GM12878 (cell line): ENCODE data around the gene AFF1. TPM values are rescaled to one million over a fixed set of nuclear protein-coding genes. Genes with fewer than 3 reads are reported as not detected.

Source experiments
- ATAC-seq: fragments of 200-7000 bp; cut with Tn5 transposase; 3 replicates; pipeline ENCODE4 v1.9.1; 2020; ENCODE audit warnings: mild to moderate bottlenecking, moderate library complexity
- BruUV-seq: library from RNA; stranded (reverse); fragments of 400-500 nt; replicated peaks from 2 replicates; lab custom pipeline; 2021; lab: Mats Ljungman, UMichigan
- CTCF ChIA-PET: fragments of 300-600 bp; sonication (Branson Sonifier 250); formaldehyde crosslinking; extraction: SDS; loops from one replicate; lab custom pipeline; 2021; ENCODE audit warnings: inconsistent platforms; lab: Yijun Ruan, JAX
- POLR2A ChIA-PET: fragments of 350-600 bp; formaldehyde crosslinking; extraction: SDS; loops from one replicate; lab custom pipeline; 2021; ENCODE audit warnings: inconsistent platforms; lab: Charles Lee
- RAD21 ChIA-PET: fragments of 300-600 bp; sonication (Branson Sonifier 250); formaldehyde crosslinking; loops from one replicate; lab custom pipeline; 2023; ENCODE audit warnings: antibody characterized with exemption; ENCODE audit not compliant: unreplicated experiment; lab: Charles Lee
- SMC1A ChIA-PET: fragments of 300-600 bp; sonication (Branson Sonifier 250); formaldehyde crosslinking; loops from one replicate; lab custom pipeline; 2023; ENCODE audit not compliant: unreplicated experiment, uncharacterized antibody; lab: Charles Lee
- DNase-seq: peaks from one replicate; pipeline ENCODE4 v3.0.0-alpha.2; 2011; ENCODE audit warnings: low read depth, low spot score
- FAIRE-seq: peaks from 3 replicates; lab custom pipeline; 2011; peaks lifted over from hg19 to GRCh38; lab: Jason Lieb, UNC
- H2AFZ ChIP-seq: 2 replicates; pipeline ENCODE4 v1.6.0; 2011; ENCODE audit warnings: low read depth, low read length, control low read depth; ENCODE audit not compliant: control insufficient read depth
- H3K27ac ChIP-seq: 2 replicates; pipeline ENCODE4 v1.5.1; 2011; ENCODE audit warnings: control low read depth; ENCODE audit not compliant: control insufficient read depth, insufficient read depth
- H3K27me3 ChIP-seq, 2 experiments: replicated peaks in 1 of 2; 2 replicates each; pipeline versions ENCODE4 v1.6.0 to v1.6.1; 2011; ENCODE audit warnings: low read length in 1 of 2; ENCODE audit not compliant: control insufficient read depth in 2 of 2, insufficient read depth in 2 of 2
- H3K36me3 ChIP-seq, 2 experiments: 2 replicates each; pipeline ENCODE4 v1.5.1; 2011; ENCODE audit warnings: low read length in 1 of 2; ENCODE audit not compliant: control insufficient read depth in 2 of 2, insufficient read depth in 2 of 2
- H3K4me1 ChIP-seq: 2 replicates; pipeline ENCODE4 v1.6.1; 2011; ENCODE audit warnings: mild to moderate bottlenecking, low read length, moderate library complexity, mixed read lengths; ENCODE audit not compliant: control insufficient read depth, insufficient read depth
- H3K4me2 ChIP-seq: 2 replicates; pipeline ENCODE4 v1.6.0; 2011; ENCODE audit warnings: control low read depth; ENCODE audit not compliant: control insufficient read depth, insufficient read depth
- H3K4me3 ChIP-seq: fragments of 200-600 bp; sonication (generic); 2 replicates; pipeline ENCODE4 v1.5.1; 2016
- H3K79me2 ChIP-seq: 2 replicates; pipeline ENCODE4 v1.6.0; 2011; ENCODE audit warnings: low read length; ENCODE audit not compliant: control insufficient read depth, insufficient read depth
- H3K9ac ChIP-seq: 2 replicates; pipeline ENCODE4 v1.8.0; 2011; ENCODE audit warnings: low read length, control low read depth, mixed read lengths; ENCODE audit not compliant: control insufficient read depth, insufficient read depth
- H3K9me3 ChIP-seq: replicated peaks from 3 replicates; pipeline ENCODE4 v1.5.1; 2011; ENCODE audit warnings: mild to moderate bottlenecking, low read length; ENCODE audit not compliant: control insufficient read depth, insufficient read depth
- H4K20me1 ChIP-seq: 2 replicates; pipeline ENCODE4 v1.6.0; 2011; ENCODE audit not compliant: control insufficient read depth, insufficient read depth
- CREM ChIP-seq: IDR thresholded peaks from 2 replicates; pipeline ENCODE4 v1.6.1; 2014; ENCODE audit warnings: antibody characterized with exemption, low read depth
- MYB ChIP-seq: fragments of 150-350 bp; IDR thresholded peaks from 2 replicates; pipeline ENCODE4 v1.6.1; 2014; ENCODE audit warnings: mild to moderate bottlenecking, low read depth, low read length, borderline replicate concordance
- NFYA ChIP-seq: IDR thresholded peaks from 2 replicates; pipeline ENCODE4 v1.6.1; 2011; ENCODE audit warnings: low read depth, mild to moderate bottlenecking, low read length, improper control_type of control experiment, borderline replicate concordance
- RAD21 ChIP-seq: IDR thresholded peaks from 2 replicates; pipeline ENCODE4 v1.6.1; 2011; ENCODE audit warnings: mild to moderate bottlenecking, low read depth, low read length, moderate library complexity; ENCODE audit not compliant: insufficient read depth
- SMAD1 ChIP-seq: fragments of 450-650 bp; IDR thresholded peaks from 2 replicates; pipeline ENCODE4 v1.6.1; 2018; ENCODE audit warnings: mild to moderate bottlenecking, low read depth; ENCODE audit not compliant: partially characterized antibody
- SMC3 ChIP-seq: IDR thresholded peaks from 2 replicates; pipeline ENCODE4 v1.6.1; 2011; ENCODE audit warnings: low read length, improper control_type of control experiment, borderline replicate concordance
- WGBS: methylation state at CpG from one replicate; pipeline ENCODE4 v1.1.6; 2016; ENCODE audit warnings: low lambda C conversion rate; ENCODE audit not compliant: insufficient replicate concordance, insufficient coverage; ENCODE audit errors: missing lambda C conversion rate; 5-methylcytosine and 5-hydroxymethylcytosine counted together
- in situ Hi-C: fragments of 300-500 bp; cut with MboI; formaldehyde crosslinking; loops from 9 replicates; pipeline ENCODE4 v1.14.3; 2018; ENCODE audit warnings: mixed read lengths
- intact Hi-C: fragments of 100-400 bp; cut with micrococcal nuclease; formaldehyde crosslinking; loops from one replicate; pipeline ENCODE4 v1.14.2; 2022; ENCODE audit not compliant: unreplicated experiment
- polyA plus RNA-seq, 11 experiments: library from polyadenylated mRNA; depleted of rRNA in 4 of 11; unstranded in 6 of 11; stranded (reverse) in 5 of 11; fragments of >200 nt; fragmentation: Nextera tagmentation in 4 of 11; fragmentation: Illumina TruSeq in 1 of 11; extraction: Ambion mirVana in 4 of 11; extraction: Trizol in 1 of 11; gene quantifications; 1 replicate in 1 of 11; 2 replicates in 10 of 11; pipeline versions ENCODE4 v1.2.1 to v1.2.3, GENCODE V29; 2011 to 2016; ENCODE audit warnings: inconsistent platforms in 2 of 11, missing spikeins in 2 of 11, low read depth in 1 of 11
- total RNA-seq, 4 experiments: library from RNA; depleted of rRNA in 3 of 4; stranded (reverse); fragments of >200 nt in 3 of 4; fragmentation: Illumina TruSeq in 1 of 4; extraction: Trizol in 1 of 4; gene quantifications; 2 replicates each; pipeline versions ENCODE4 v1.2.1 to v1.2.3, GENCODE V29; 2013 to 2021
- TF ChIP-seq, protein P1 (sequence below), 3 experiments: IDR thresholded peaks in 2 of 3; conservative IDR thresholded peaks in 1 of 3; 2 replicates each; pipeline ENCODE4 v1.5.1; 2011; ENCODE audit warnings: low read depth in 3 of 3, low read length in 3 of 3, mild to moderate bottlenecking in 3 of 3, control low read depth in 2 of 3, moderate library complexity in 2 of 3, inconsistent platforms in 1 of 3, mixed read lengths in 1 of 3; ENCODE audit not compliant: control insufficient read depth in 2 of 3, insufficient read depth in 1 of 3; ENCODE audit errors: extremely low read depth in 1 of 3

AFF1 gene
- total and polyA plus RNA-seq, 10 of the 15 experiments (the other 5 are each of a cell fraction or from before 2014, with no cell fraction given), result 3.5 to 56.1 (median 21.5) TPM

DNA sequence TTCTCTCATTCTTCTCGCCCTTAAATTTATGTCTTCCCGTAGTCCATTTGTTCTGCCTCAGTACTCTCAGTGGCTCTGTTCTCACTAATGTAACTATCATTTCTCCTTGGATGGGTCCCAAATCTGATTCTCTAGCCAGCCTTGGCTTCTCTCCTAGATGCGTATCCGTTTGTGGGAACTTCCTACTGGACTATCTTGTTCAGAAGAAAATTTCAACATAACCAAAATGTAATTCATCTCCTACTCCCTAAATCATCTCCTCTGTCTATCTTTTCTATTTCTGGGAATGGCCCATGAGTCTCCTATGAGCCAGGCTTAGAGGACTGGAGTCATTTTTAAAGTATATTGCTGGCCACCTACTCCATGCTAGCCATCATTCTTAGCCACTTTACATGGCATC, 38.2 kb upstream of the AFF1 start:
- H3K9ac ChIP-seq, result no peak overlapping the region
- no peak for DNase-seq
- no peak for FAIRE-seq
- POLR2A ChIA-PET, result interaction anchor here (0.7 kb wide), 1 partner anchor 149 kb away, joined by 3 read pairs; no protein-coding TSS in a partner anchor
- RAD21 ChIA-PET, result interaction anchor here (1.4 to 2.0 kb wide), 4 partner anchors 254 to 400 kb away, joined by 4 to 17 read pairs (median 12); no protein-coding TSS in a partner anchor
- SMC1A ChIA-PET, result interaction anchor here (1.4 to 6.1 kb wide), 2 partner anchors 397 to 401 kb away, joined by 18 to 75 read pairs; no protein-coding TSS in a partner anchor
- no peaks in the 10 kb centered on the region for H3K9me3 ChIP-seq
- in situ Hi-C loops, result loop anchor here (5.0 kb wide), 1 partner anchor 399 kb away; no protein-coding TSS in a partner anchor
- no peaks in the 10 kb centered on the region for H3K79me2 ChIP-seq
- no peaks in the 10 kb centered on the region for H3K27me3 ChIP-seq
- H3K27ac ChIP-seq, result no peak overlapping the region
- no peak overlapping the region for H2AFZ ChIP-seq
- 70% methylated on average over 4 of the region's 4 CpGs for WGBS
- no peak overlapping the region for H3K4me3 ChIP-seq
- no TSS peak for BruUV-seq
- no peak for TF ChIP-seq MYB
- no peak for TF ChIP-seq NFYA
- no peak for TF ChIP-seq SMAD1
- no peak overlapping the region for H3K4me2 ChIP-seq
- CTCF ChIA-PET, result interaction anchor here (0.7 to 11.3 kb wide), 4 partner anchors 339 to 630 kb away, joined by 3 to 207 read pairs (median 12); no protein-coding TSS in a partner anchor
- no peaks in the 10 kb centered on the region for H3K4me1 ChIP-seq
- H3K36me3 ChIP-seq, result no peaks in the 10 kb centered on the region
- intact Hi-C loops, result loop anchor here (10.0 kb wide), 1 partner anchor 852 kb away; no protein-coding TSS in a partner anchor
- no peaks in the 10 kb centered on the region for H4K20me1 ChIP-seq
- ATAC-seq, result no peak

DNA sequence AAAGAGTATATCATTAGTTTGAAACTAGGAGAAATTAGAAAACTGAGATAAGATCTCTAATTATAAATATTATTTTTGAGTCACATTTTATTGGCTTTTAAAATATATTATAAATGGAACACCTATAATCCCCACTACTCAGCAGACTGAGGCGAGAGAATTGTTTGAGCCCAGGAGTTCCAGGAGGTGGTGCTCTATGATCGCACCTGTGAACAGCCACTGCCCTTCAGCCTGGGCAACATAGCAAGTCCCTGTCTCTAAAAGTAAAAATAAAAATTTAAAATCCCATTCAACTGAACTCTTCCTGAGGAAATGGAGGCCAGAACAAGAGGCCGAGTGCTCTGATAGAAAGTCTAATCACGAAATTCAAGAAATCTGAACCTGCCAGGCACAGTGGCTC, 36.2 kb upstream of the AFF1 start:
- DNase-seq (no peak), ATAC-seq (peak; percentile 57; the same call in 2 of the 3 replicates), FAIRE-seq (no peak)
- Histone ChIP-seq H3K27me3 (no peaks in the 10 kb centered on the region), H3K4me3 (no peak overlapping the region), H3K36me3 (no peaks in the 10 kb centered on the region), H3K4me2 (no peak overlapping the region), H4K20me1 (no peaks in the 10 kb centered on the region), H3K4me1 (no peaks in the 10 kb centered on the region), H2AFZ (no peak overlapping the region), H3K79me2 (no peaks in the 10 kb centered on the region), H3K9me3 (no peaks in the 10 kb centered on the region), H3K9ac (no peak overlapping the region), H3K27ac (no peak overlapping the region)
- intact Hi-C loops (loop anchor here (10.0 kb wide), 1 partner anchor 854 kb away; no protein-coding TSS in a partner anchor), in situ Hi-C loops (loop anchor here (5.0 kb wide), 1 partner anchor 401 kb away; no protein-coding TSS in a partner anchor)
- POLR2A ChIA-PET, result no interaction called here
- CTCF ChIA-PET, result interaction anchor here (0.5 to 11.3 kb wide), 8 partner anchors 21 to 407 kb away, joined by 3 to 207 read pairs (median 5); partner anchors contain the start of gene PTPN13
- WGBS, result 79% methylated on average over 4 of the region's 4 CpGs
- TF ChIP-seq SMC3 (peak; percentile 11; the same call in 1 of the 2 replicates), CREM (no peak), RAD21 (peak; percentile 54)
- TF ChIP-seq, protein P1, sequence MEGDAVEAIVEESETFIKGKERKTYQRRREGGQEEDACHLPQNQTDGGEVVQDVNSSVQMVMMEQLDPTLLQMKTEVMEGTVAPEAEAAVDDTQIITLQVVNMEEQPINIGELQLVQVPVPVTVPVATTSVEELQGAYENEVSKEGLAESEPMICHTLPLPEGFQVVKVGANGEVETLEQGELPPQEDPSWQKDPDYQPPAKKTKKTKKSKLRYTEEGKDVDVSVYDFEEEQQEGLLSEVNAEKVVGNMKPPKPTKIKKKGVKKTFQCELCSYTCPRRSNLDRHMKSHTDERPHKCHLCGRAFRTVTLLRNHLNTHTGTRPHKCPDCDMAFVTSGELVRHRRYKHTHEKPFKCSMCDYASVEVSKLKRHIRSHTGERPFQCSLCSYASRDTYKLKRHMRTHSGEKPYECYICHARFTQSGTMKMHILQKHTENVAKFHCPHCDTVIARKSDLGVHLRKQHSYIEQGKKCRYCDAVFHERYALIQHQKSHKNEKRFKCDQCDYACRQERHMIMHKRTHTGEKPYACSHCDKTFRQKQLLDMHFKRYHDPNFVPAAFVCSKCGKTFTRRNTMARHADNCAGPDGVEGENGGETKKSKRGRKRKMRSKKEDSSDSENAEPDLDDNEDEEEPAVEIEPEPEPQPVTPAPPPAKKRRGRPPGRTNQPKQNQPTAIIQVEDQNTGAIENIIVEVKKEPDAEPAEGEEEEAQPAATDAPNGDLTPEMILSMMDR (IDR thresholded peaks at IDR 0.05 in 2 of 3, conservative IDR thresholded peaks at IDR 0.05 in 1 of 3; ENCODE audit: control insufficient read depth in 2 of 3, extremely low read depth in 1 of 3, insufficient read depth in 1 of 3, low read depth in 3 of 3, low read length in 3 of 3), result peak in 2 of 3 experiments; percentile 15 to 43; a peak in 3 of 6 replicates
- RAD21 ChIA-PET, result interaction anchor here (1.0 to 2.0 kb wide), 6 partner anchors 36 to 402 kb away, joined by 3 to 10 read pairs (median 4); partner anchors contain the start of gene AFF1
- no TSS peak for BruUV-seq
- SMC1A ChIA-PET, result interaction anchor here (0.6 to 6.1 kb wide), 5 partner anchors 22 to 403 kb away, joined by 3 to 75 read pairs (median 3); no protein-coding TSS in a partner anchor
